ENCODE data around the gene ABTB2. TPM values are rescaled to one million over a fixed set of nuclear protein-coding genes. Genes with fewer than 3 reads are reported as not detected.

ABTB2 gene
- total and polyA plus RNA-seq, 2 experiments from 2014 or later = 2.6 to 12.1 TPM

DNA sequence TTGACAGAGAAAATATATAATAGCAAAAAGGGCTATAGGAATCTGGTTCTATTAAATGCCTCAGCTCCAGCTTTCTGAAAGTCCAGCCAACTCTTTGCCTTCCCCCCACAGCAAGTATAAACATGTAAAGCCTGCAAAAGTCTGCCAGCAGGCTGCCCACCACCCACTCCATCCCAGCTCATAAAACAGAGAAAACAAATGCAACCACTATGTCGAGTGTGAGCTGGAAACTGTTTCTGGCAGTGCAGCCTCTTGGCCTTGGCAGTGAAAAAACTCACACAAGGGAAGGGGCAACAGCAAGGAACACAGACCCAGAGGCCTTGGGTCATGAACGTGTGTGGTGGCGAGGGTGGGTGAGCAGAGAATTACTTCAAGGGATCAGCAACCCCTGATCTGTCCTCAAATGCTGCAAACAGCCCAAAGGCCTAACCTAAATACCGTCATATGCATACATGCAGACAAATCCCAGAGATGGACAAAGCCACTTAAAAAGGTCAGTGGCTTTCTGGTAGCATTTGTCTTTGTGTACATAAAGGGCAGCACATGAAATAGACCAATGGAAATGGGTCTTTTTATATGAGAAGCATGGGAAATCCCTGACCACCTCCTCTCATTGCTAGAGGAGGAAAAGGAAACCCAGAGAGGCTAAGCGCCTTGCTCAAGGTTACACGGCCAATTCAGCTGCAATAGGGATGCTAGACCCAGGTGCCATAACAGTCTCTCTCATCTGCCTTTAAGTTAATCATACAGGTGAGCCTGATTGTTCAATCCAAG lies 177.6 kb downstream of the ABTB2 start:
- Histone ChIP-seq H3K36me3 (ENCODE audit: insufficient read depth) (no peaks in the 10 kb centered on the region), H3K27ac (ENCODE audit: low read depth) (no peak overlapping the region), H3F3A (replicated peaks; ENCODE audit: low read depth) (no peaks in the 10 kb centered on the region), H3K79me2 (replicated peaks; ENCODE audit: insufficient read depth) (no peaks in the 10 kb centered on the region), H3K4me2 (no peak overlapping the region), H3K4me1 (ENCODE audit: insufficient read depth) (peaks cover 2% of the 10 kb centered on the region; the same call in 1 of the 2 replicates), H3K27me3 (ENCODE audit: insufficient read depth) (no peaks in the 10 kb centered on the region), H4K20me1 (replicated peaks; ENCODE audit: insufficient read depth) (0 out of 2 replicates have a peak, but pooled peaks cover under 1% of the 10 kb centered on the region), H2AFZ (no peak overlapping the region), H3K4me3 (no peak overlapping the region), H3K9me2 (ENCODE audit: insufficient read depth) (no peaks in the 10 kb centered on the region)
- no peak overlapping the region for H3K4me3 Mint-ChIP-seq
- no peak for DNase-seq (ENCODE audit: low spot score)
- ATAC-seq = no peak
- peaks cover 8% of the 10 kb centered on the region for H3K4me1 Mint-ChIP-seq
- H3K27me3 Mint-ChIP-seq (ENCODE audit: insufficient read depth, low read depth, poor library complexity) = peaks cover 4% of the 10 kb centered on the region
- TF ChIP-seq, protein P1, sequence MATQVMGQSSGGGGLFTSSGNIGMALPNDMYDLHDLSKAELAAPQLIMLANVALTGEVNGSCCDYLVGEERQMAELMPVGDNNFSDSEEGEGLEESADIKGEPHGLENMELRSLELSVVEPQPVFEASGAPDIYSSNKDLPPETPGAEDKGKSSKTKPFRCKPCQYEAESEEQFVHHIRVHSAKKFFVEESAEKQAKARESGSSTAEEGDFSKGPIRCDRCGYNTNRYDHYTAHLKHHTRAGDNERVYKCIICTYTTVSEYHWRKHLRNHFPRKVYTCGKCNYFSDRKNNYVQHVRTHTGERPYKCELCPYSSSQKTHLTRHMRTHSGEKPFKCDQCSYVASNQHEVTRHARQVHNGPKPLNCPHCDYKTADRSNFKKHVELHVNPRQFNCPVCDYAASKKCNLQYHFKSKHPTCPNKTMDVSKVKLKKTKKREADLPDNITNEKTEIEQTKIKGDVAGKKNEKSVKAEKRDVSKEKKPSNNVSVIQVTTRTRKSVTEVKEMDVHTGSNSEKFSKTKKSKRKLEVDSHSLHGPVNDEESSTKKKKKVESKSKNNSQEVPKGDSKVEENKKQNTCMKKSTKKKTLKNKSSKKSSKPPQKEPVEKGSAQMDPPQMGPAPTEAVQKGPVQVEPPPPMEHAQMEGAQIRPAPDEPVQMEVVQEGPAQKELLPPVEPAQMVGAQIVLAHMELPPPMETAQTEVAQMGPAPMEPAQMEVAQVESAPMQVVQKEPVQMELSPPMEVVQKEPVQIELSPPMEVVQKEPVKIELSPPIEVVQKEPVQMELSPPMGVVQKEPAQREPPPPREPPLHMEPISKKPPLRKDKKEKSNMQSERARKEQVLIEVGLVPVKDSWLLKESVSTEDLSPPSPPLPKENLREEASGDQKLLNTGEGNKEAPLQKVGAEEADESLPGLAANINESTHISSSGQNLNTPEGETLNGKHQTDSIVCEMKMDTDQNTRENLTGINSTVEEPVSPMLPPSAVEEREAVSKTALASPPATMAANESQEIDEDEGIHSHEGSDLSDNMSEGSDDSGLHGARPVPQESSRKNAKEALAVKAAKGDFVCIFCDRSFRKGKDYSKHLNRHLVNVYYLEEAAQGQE (IDR thresholded peaks at IDR 0.05; ENCODE audit: unreplicated experiment) = no peak
- TF ChIP-seq JUNB (IDR thresholded peaks at IDR 0.05; ENCODE audit: unreplicated experiment) = no peak
- TF ChIP-seq ZNF114 (CRISPR knock-in tag; IDR thresholded peaks at IDR 0.05) = no peak
- TF ChIP-seq, protein P2, sequence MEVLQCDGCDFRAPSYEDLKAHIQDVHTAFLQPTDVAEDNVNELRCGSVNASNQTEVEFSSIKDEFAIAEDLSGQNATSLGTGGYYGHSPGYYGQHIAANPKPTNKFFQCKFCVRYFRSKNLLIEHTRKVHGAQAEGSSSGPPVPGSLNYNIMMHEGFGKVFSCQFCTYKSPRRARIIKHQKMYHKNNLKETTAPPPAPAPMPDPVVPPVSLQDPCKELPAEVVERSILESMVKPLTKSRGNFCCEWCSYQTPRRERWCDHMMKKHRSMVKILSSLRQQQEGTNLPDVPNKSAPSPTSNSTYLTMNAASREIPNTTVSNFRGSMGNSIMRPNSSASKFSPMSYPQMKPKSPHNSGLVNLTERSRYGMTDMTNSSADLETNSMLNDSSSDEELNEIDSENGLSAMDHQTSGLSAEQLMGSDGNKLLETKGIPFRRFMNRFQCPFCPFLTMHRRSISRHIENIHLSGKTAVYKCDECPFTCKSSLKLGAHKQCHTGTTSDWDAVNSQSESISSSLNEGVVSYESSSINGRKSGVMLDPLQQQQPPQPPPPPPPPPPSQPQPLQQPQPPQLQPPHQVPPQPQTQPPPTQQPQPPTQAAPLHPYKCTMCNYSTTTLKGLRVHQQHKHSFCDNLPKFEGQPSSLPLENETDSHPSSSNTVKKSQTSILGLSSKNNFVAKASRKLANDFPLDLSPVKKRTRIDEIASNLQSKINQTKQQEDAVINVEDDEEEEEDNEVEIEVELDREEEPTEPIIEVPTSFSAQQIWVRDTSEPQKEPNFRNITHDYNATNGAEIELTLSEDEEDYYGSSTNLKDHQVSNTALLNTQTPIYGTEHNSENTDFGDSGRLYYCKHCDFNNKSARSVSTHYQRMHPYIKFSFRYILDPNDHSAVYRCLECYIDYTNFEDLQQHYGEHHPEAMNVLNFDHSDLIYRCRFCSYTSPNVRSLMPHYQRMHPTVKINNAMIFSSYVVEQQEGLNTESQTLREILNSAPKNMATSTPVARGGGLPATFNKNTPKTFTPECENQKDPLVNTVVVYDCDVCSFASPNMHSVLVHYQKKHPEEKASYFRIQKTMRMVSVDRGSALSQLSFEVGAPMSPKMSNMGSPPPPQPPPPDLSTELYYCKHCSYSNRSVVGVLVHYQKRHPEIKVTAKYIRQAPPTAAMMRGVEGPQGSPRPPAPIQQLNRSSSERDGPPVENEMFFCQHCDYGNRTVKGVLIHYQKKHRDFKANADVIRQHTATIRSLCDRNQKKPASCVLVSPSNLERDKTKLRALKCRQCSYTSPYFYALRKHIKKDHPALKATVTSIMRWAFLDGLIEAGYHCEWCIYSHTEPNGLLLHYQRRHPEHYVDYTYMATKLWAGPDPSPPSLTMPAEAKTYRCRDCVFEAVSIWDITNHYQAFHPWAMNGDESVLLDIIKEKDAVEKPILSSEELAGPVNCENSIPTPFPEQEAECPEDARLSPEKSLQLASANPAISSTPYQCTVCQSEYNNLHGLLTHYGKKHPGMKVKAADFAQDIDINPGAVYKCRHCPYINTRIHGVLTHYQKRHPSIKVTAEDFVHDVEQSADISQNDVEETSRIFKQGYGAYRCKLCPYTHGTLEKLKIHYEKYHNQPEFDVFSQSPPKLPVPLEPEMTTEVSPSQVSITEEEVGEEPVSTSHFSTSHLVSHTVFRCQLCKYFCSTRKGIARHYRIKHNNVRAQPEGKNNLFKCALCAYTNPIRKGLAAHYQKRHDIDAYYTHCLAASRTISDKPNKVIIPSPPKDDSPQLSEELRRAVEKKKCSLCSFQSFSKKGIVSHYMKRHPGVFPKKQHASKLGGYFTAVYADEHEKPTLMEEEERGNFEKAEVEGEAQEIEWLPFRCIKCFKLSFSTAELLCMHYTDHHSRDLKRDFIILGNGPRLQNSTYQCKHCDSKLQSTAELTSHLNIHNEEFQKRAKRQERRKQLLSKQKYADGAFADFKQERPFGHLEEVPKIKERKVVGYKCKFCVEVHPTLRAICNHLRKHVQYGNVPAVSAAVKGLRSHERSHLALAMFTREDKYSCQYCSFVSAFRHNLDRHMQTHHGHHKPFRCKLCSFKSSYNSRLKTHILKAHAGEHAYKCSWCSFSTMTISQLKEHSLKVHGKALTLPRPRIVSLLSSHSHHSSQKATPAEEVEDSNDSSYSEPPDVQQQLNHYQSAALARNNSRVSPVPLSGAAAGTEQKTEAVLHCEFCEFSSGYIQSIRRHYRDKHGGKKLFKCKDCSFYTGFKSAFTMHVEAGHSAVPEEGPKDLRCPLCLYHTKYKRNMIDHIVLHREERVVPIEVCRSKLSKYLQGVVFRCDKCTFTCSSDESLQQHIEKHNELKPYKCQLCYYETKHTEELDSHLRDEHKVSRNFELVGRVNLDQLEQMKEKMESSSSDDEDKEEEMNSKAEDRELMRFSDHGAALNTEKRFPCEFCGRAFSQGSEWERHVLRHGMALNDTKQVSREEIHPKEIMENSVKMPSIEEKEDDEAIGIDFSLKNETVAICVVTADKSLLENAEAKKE (CRISPR knock-in tag; IDR thresholded peaks at IDR 0.05) = no peak
- TF ChIP-seq EZH2 (IDR thresholded peaks at IDR 0.05; ENCODE audit: low read depth, unreplicated experiment) = no peak
- TF ChIP-seq NANOG (IDR thresholded peaks at IDR 0.05; ENCODE audit: borderline replicate concordance) = no peak
- no peak for TF ChIP-seq STAT1 (IDR thresholded peaks at IDR 0.05; ENCODE audit: unreplicated experiment)
- no peak for TF ChIP-seq ZNF331 (CRISPR knock-in tag; IDR thresholded peaks at IDR 0.05; ENCODE audit: low read depth)
- TF ChIP-seq, protein P3, sequence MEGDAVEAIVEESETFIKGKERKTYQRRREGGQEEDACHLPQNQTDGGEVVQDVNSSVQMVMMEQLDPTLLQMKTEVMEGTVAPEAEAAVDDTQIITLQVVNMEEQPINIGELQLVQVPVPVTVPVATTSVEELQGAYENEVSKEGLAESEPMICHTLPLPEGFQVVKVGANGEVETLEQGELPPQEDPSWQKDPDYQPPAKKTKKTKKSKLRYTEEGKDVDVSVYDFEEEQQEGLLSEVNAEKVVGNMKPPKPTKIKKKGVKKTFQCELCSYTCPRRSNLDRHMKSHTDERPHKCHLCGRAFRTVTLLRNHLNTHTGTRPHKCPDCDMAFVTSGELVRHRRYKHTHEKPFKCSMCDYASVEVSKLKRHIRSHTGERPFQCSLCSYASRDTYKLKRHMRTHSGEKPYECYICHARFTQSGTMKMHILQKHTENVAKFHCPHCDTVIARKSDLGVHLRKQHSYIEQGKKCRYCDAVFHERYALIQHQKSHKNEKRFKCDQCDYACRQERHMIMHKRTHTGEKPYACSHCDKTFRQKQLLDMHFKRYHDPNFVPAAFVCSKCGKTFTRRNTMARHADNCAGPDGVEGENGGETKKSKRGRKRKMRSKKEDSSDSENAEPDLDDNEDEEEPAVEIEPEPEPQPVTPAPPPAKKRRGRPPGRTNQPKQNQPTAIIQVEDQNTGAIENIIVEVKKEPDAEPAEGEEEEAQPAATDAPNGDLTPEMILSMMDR (conservative IDR thresholded peaks at IDR 0.05; ENCODE audit: low read depth in 2 of 2) = no peak
- TF ChIP-seq CREB1 (CRISPR knock-in tag; IDR thresholded peaks at IDR 0.05; ENCODE audit: low read depth) = no peak
- TF ChIP-seq POLR2AphosphoS5 (IDR thresholded peaks at IDR 0.05; ENCODE audit: low read depth) = no peak
- TF ChIP-seq, protein P4, sequence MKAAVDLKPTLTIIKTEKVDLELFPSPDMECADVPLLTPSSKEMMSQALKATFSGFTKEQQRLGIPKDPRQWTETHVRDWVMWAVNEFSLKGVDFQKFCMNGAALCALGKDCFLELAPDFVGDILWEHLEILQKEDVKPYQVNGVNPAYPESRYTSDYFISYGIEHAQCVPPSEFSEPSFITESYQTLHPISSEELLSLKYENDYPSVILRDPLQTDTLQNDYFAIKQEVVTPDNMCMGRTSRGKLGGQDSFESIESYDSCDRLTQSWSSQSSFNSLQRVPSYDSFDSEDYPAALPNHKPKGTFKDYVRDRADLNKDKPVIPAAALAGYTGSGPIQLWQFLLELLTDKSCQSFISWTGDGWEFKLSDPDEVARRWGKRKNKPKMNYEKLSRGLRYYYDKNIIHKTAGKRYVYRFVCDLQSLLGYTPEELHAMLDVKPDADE (IDR thresholded peaks at IDR 0.05) = no peak
- no peak for TF ChIP-seq EZH2phosphoT487 (IDR thresholded peaks at IDR 0.05; ENCODE audit: unreplicated experiment)
- no peak overlapping the region for H3K27ac Mint-ChIP-seq
- H3K36me3 Mint-ChIP-seq (ENCODE audit: low read depth) = no peaks in the 10 kb centered on the region
- H3K9me3 Mint-ChIP-seq = no peaks in the 10 kb centered on the region

All from GM23338 (cell line).